Ishikawa (cell line): ENCODE data around the gene SDK1.

Experiments
- CEBPB ChIP-seq: IDR thresholded peaks from 2 replicates; pipeline ENCODE4 v1.6.1; 2012
- EGR1 ChIP-seq: IDR thresholded peaks from 2 replicates; pipeline ENCODE4 v1.6.1; 2012
- EP300 ChIP-seq: IDR thresholded peaks from 2 replicates; pipeline ENCODE4 v1.6.1; 2012; ENCODE audit warnings: borderline replicate concordance
- RAD21 ChIP-seq: IDR thresholded peaks from 2 replicates; pipeline ENCODE4 v1.6.1; 2012; ENCODE audit warnings: low read depth
- REST ChIP-seq: IDR thresholded peaks from 2 replicates; pipeline ENCODE4 v1.6.1; 2012; ENCODE audit warnings: low read depth, mild to moderate bottlenecking
- YY1 ChIP-seq: IDR thresholded peaks from 2 replicates; pipeline ENCODE4 v1.6.1; 2012; ENCODE audit warnings: low read depth
- TF ChIP-seq, protein P1 (sequence below): IDR thresholded peaks from 2 replicates; pipeline ENCODE4 v1.6.1; 2012

DNA sequence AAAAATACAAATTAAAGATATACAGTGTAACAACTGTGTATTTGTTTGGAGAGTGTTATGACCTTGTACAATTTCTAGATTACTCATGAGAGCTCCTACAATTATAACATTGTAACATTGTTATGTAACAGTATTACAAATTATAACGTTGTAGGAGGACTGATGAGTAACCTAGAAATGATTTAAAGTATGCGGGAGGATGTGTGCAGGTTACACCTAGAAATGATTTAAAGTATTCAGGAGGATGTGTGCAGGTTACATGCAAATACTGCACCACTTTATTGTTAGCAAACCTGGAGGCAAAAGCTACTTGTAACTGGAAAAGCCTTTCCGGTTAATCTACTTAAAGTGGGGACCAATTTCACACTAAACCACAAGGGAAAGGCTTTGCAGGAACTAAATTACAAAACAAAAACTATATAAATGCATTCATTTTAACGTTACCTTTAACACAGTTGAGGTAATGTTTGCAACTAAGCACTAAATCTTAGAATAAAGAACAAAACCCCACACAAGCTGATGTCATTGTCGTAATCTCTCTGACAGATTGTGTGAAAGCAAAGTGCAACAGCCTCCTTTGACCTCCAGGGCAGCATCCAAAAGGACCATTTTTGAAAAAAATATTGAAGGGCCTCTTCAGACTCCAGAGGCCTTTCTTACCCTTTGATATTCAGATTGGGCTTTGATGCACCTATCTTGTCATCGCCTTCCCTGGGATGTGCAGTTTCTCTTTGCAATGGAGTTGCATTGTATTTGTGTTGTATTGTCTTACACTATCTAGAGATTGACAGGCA, 858.9 kb downstream of the SDK1 start:
- TF ChIP-seq REST = no peak
- TF ChIP-seq EGR1 = no peak
- no peak for TF ChIP-seq YY1
- no peak for TF ChIP-seq CEBPB
- TF ChIP-seq RAD21 = no peak
- TF ChIP-seq, protein P1, sequence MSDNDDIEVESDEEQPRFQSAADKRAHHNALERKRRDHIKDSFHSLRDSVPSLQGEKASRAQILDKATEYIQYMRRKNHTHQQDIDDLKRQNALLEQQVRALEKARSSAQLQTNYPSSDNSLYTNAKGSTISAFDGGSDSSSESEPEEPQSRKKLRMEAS = no peak
- no peak for TF ChIP-seq EP300
